Smooth muscle cell (in vitro differentiated cells): ENCODE data around the gene EPHA3. TPM values are rescaled to one million over a fixed set of nuclear protein-coding genes. Genes with fewer than 3 reads are reported as not detected.

ENCODE experiments used
- DNase-seq: peaks from one replicate; lab custom pipeline; 2025; ENCODE audit not compliant: unreplicated experiment; lab: John Stamatoyannopoulos, UW
- H2AFZ ChIP-seq: fragments of 200-600 bp; sonication (generic); 2 replicates; pipeline ENCODE4 v1.6.0; 2016; ENCODE audit warnings: antibody characterized with exemption, low read depth, mild to moderate bottlenecking
- H3F3A ChIP-seq: fragments of 200-600 bp; sonication (generic); 2 replicates; pipeline ENCODE4 v1.6.0; 2017; ENCODE audit warnings: antibody characterized with exemption, low read depth
- H3K27ac ChIP-seq: fragments of 200-600 bp; sonication (generic); 2 replicates; pipeline ENCODE4 v1.5.1; 2016; ENCODE audit warnings: low read depth, mild to moderate bottlenecking
- H3K27me3 ChIP-seq: fragments of 200-600 bp; sonication (generic); 2 replicates; pipeline ENCODE4 v1.6.1; 2016; ENCODE audit warnings: low read depth, mild to moderate bottlenecking
- H3K36me3 ChIP-seq: fragments of 200-600 bp; sonication (generic); 2 replicates; pipeline ENCODE4 v1.5.1; 2016; ENCODE audit warnings: low read depth
- H3K4me1 ChIP-seq: fragments of 200-600 bp; sonication (generic); 2 replicates; pipeline ENCODE4 v1.5.1; 2016; ENCODE audit warnings: low read depth
- H3K4me2 ChIP-seq: fragments of 200-600 bp; sonication (generic); 2 replicates; pipeline ENCODE4 v1.6.0; 2016; ENCODE audit warnings: mild to moderate bottlenecking
- H3K4me3 ChIP-seq: fragments of 200-600 bp; sonication (generic); 2 replicates; pipeline ENCODE4 v1.5.1; 2016; ENCODE audit warnings: mild to moderate bottlenecking
- H3K79me2 ChIP-seq: fragments of 200-600 bp; sonication (generic); 2 replicates; pipeline ENCODE4 v1.6.0; 2016; ENCODE audit warnings: low read depth, mild to moderate bottlenecking
- H3K9ac ChIP-seq: fragments of 200-600 bp; sonication (generic); 2 replicates; pipeline ENCODE4 v1.6.0; 2016; ENCODE audit warnings: low read depth
- H3K9me3 ChIP-seq: fragments of 200-600 bp; sonication (generic); replicated peaks from 2 replicates; pipeline ENCODE4 v1.5.1; 2016; ENCODE audit warnings: low read depth
- H4K20me1 ChIP-seq: fragments of 200-600 bp; sonication (generic); 2 replicates; pipeline ENCODE4 v1.6.0; 2016; ENCODE audit warnings: low read depth
- WGBS: methylation state at CpG from one replicate; pipeline ENCODE4 v1.1.7; 2016; ENCODE audit warnings: low lambda C conversion rate; 5-methylcytosine and 5-hydroxymethylcytosine counted together
- polyA plus RNA-seq: library from polyadenylated mRNA; unstranded; fragments of >200 nt; fragmentation: Nextera tagmentation; extraction: Ambion mirVana; gene quantifications from 2 replicates; pipeline ENCODE4 v1.2.1, GENCODE V29; 2016
- total RNA-seq: library from RNA; depleted of rRNA; stranded (reverse); fragments of >200 nt; gene quantifications from 2 replicates; pipeline ENCODE4 v1.2.3, GENCODE V29; 2014
- TF ChIP-seq, protein P1 (sequence below): fragments of 200-600 bp; sonication (generic); IDR thresholded peaks from 2 replicates; pipeline ENCODE4 v1.5.1; 2017; ENCODE audit warnings: borderline replicate concordance, mild to moderate bottlenecking, antibody characterized with exemption; ENCODE audit not compliant: insufficient read depth, poor library complexity, severe bottlenecking

Gene EPHA3
- total and polyA plus RNA-seq, 2 experiments from 2014 or later, result 0.62 to 1.7 TPM

GRCh38 chr3:89145995-89146394 lies 38.6 kb downstream of the EPHA3 start:
- H3K79me2 ChIP-seq, result no peaks in the 10 kb centered on the region
- H3K4me1 ChIP-seq, result no peaks in the 10 kb centered on the region
- H3K27me3 ChIP-seq, result no peaks in the 10 kb centered on the region
- H3K9me3 ChIP-seq, result no peaks in the 10 kb centered on the region
- TF ChIP-seq, protein P1, sequence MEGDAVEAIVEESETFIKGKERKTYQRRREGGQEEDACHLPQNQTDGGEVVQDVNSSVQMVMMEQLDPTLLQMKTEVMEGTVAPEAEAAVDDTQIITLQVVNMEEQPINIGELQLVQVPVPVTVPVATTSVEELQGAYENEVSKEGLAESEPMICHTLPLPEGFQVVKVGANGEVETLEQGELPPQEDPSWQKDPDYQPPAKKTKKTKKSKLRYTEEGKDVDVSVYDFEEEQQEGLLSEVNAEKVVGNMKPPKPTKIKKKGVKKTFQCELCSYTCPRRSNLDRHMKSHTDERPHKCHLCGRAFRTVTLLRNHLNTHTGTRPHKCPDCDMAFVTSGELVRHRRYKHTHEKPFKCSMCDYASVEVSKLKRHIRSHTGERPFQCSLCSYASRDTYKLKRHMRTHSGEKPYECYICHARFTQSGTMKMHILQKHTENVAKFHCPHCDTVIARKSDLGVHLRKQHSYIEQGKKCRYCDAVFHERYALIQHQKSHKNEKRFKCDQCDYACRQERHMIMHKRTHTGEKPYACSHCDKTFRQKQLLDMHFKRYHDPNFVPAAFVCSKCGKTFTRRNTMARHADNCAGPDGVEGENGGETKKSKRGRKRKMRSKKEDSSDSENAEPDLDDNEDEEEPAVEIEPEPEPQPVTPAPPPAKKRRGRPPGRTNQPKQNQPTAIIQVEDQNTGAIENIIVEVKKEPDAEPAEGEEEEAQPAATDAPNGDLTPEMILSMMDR, result no peak
- DNase-seq, result no peak
- no peak overlapping the region for H3K4me3 ChIP-seq
- H3K27ac ChIP-seq, result peak overlapping the region; percentile 78
- peak overlapping the region; percentile 13 for H3K4me2 ChIP-seq
- H2AFZ ChIP-seq, result no peak overlapping the region
- no peak overlapping the region for H3K9ac ChIP-seq
- H4K20me1 ChIP-seq, result no peaks in the 10 kb centered on the region
- no peaks in the 10 kb centered on the region for H3K36me3 ChIP-seq
- no peaks in the 10 kb centered on the region for H3F3A ChIP-seq

- Histone ChIP-seq H3K27ac (no peak overlapping the region), H3K9ac (no peak overlapping the region), H3K4me2 (no peak overlapping the region), H3K4me3 (no peak overlapping the region), H4K20me1 (no peaks in the 10 kb centered on the region), H3K79me2 (no peaks in the 10 kb centered on the region), H3F3A (no peaks in the 10 kb centered on the region), H3K27me3 (no peaks in the 10 kb centered on the region), H3K36me3 (no peaks in the 10 kb centered on the region), H3K4me1 (no peaks in the 10 kb centered on the region), H2AFZ (no peak overlapping the region), H3K9me3 (no peaks in the 10 kb centered on the region)
- no peak for DNase-seq
- TF ChIP-seq, protein P1, result no peak
Measured at GRCh38 chr3:89154416-89154815, 47.0 kb downstream of the EPHA3 start.

DNA sequence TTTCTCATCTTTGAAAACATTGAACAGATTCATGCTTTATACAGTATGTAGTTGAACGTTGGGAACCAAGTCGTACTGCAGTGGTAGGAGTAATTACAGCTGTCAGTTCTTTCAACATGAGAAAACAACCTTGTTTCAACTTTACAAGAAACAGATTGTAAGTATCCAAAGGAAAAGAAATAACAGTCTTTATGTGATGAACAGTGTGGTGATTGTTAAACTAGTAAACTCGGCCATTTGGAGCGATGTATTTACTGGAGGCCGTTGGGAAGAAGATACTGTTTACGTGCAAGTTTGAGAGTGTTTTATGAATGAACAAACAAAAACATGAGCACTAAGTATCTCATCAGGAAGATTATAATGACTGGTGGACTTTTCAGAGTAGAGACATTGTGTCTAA lies 48.4 kb downstream of the EPHA3 start:
- peak overlapping the region; percentile 90 for H2AFZ ChIP-seq
- no peaks in the 10 kb centered on the region for H3F3A ChIP-seq
- no peaks in the 10 kb centered on the region for H4K20me1 ChIP-seq
- peak overlapping the region; percentile 15 for H3K4me3 ChIP-seq
- no peak for DNase-seq
- H3K4me1 ChIP-seq, result no peaks in the 10 kb centered on the region
- TF ChIP-seq, protein P1, result no peak
- H3K9ac ChIP-seq, result no peak overlapping the region
- H3K79me2 ChIP-seq, result no peaks in the 10 kb centered on the region
- H3K36me3 ChIP-seq, result no peaks in the 10 kb centered on the region
- 24% methylated on average over 6 of the region's 6 CpGs for WGBS
- H3K9me3 ChIP-seq, result no peaks in the 10 kb centered on the region
- H3K4me2 ChIP-seq, result peak overlapping the region; percentile 23
- no peaks in the 10 kb centered on the region for H3K27me3 ChIP-seq
- H3K27ac ChIP-seq, result no peak overlapping the region

- Histone ChIP-seq H3K4me2 (no peak overlapping the region), H3K4me3 (no peak overlapping the region), H3K27ac (no peak overlapping the region), H3K79me2 (no peaks in the 10 kb centered on the region), H3F3A (no peaks in the 10 kb centered on the region), H3K36me3 (no peaks in the 10 kb centered on the region), H2AFZ (no peak overlapping the region), H3K27me3 (no peaks in the 10 kb centered on the region), H3K9me3 (no peaks in the 10 kb centered on the region), H4K20me1 (no peaks in the 10 kb centered on the region), H3K9ac (no peak overlapping the region), H3K4me1 (no peaks in the 10 kb centered on the region)
- 90% methylated on average over 3 of the region's 3 CpGs for WGBS
- TF ChIP-seq, protein P1, result no peak
- no peak for DNase-seq
Measured at GRCh38 chr3:89157575-89157974, 50.2 kb downstream of the EPHA3 start.
